AG10803 (cell line): ENCODE data around the gene MED16.

Experiments used
- DNase-seq: peaks from one replicate; pipeline ENCODE4 v3.0.0; 2010; ENCODE audit warnings: low read depth
- H3K4me3 ChIP-seq: 2 replicates; pipeline ENCODE4 v1.5.1; 2011; ENCODE audit warnings: mild to moderate bottlenecking, low read length, control low read depth
- TF ChIP-seq, protein P1 (sequence below): conservative IDR thresholded peaks from 2 replicates; pipeline ENCODE4 v1.5.1; 2011; ENCODE audit warnings: mild to moderate bottlenecking, low read length, control low read depth, inconsistent platforms

Gene MED16

DNA sequence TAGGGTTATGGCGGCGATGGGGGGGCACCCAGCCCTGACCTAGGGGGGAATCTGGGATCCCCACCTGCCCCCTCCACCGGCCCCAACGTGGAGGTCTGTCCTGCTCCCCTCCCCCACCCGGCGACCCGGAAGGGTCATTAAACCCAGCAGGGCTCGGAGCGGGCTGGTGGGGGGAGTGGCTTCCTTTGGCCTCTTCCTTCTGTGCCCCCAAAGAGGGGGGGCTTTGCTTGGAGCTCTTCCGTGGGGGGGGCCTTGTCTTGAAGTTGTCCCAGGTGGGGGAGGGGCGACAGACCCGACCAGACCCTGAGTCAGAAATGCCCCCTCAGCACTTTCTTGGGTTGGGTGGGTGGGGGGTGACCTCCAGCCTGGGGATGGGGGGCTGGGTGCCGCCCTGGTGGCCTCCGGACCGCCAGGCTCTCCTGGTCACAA lies 34.4 kb upstream of the MED16 start:
- H3K4me3 ChIP-seq = peak overlapping the region; percentile 79
- DNase-seq = no peak
- TF ChIP-seq, protein P1, sequence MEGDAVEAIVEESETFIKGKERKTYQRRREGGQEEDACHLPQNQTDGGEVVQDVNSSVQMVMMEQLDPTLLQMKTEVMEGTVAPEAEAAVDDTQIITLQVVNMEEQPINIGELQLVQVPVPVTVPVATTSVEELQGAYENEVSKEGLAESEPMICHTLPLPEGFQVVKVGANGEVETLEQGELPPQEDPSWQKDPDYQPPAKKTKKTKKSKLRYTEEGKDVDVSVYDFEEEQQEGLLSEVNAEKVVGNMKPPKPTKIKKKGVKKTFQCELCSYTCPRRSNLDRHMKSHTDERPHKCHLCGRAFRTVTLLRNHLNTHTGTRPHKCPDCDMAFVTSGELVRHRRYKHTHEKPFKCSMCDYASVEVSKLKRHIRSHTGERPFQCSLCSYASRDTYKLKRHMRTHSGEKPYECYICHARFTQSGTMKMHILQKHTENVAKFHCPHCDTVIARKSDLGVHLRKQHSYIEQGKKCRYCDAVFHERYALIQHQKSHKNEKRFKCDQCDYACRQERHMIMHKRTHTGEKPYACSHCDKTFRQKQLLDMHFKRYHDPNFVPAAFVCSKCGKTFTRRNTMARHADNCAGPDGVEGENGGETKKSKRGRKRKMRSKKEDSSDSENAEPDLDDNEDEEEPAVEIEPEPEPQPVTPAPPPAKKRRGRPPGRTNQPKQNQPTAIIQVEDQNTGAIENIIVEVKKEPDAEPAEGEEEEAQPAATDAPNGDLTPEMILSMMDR = no peak

DNA sequence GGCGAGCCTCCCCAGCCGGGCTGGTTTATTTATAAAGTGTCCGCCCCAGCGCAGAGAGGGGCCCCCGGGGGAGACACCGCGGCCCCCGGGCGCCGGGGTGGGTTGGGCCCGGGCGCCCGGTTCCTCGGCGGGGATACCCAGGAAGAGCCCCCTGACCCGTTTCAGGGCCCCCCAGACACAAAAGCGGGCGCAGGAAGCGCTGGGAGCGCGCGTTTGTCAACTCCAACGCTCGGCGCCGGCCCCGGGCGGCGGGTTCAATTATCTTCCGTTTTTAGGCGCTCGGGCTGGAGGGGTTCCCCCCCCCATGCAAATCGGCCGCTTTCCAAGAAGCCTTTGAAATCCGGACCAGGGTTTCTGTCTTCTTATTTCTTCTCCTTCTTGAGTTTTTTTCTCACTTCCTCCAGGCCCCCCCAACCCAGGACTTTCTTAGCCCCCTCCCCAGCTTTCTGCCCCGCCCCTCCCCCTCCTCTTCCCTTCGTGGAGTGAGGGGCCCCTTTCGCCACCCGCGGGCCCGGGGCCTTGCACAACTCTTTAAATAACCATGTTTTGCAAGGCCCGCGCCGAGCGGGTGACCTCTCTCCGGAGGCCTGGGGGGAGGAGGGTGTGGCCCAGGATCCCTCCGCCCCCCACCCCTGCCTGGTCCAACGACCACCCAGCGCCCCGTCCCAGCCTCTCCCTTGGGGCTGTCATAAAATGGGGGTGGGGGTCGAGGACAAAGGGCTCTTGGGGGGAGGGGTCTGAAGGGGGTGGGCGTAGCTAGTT lies 33.8 kb upstream of the MED16 start:
- TF ChIP-seq, protein P1 = no peak
- DNase-seq = peak; percentile 56

DNA sequence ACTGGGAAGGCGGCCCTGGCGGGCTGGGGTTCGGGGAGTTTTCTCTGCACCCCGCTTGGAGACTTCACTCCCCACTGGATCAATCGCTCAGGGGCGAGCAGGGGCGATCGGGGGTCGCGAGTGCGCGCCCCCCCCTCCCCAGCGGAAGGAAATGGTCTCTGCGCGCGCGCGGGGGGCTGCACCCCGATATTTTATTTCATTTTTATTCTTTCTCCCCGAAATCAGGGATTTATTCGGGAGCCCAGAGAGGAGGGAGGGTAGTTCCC lies 33.3 kb upstream of the MED16 start:
- H3K4me3 ChIP-seq = peak overlapping the region; percentile 79
- TF ChIP-seq, protein P1 = no peak
- DNase-seq = no peak

More for the DNA sequence above, 33.8 kb upstream of the MED16 start:
- peak overlapping the region; percentile 79 for H3K4me3 ChIP-seq

DNA sequence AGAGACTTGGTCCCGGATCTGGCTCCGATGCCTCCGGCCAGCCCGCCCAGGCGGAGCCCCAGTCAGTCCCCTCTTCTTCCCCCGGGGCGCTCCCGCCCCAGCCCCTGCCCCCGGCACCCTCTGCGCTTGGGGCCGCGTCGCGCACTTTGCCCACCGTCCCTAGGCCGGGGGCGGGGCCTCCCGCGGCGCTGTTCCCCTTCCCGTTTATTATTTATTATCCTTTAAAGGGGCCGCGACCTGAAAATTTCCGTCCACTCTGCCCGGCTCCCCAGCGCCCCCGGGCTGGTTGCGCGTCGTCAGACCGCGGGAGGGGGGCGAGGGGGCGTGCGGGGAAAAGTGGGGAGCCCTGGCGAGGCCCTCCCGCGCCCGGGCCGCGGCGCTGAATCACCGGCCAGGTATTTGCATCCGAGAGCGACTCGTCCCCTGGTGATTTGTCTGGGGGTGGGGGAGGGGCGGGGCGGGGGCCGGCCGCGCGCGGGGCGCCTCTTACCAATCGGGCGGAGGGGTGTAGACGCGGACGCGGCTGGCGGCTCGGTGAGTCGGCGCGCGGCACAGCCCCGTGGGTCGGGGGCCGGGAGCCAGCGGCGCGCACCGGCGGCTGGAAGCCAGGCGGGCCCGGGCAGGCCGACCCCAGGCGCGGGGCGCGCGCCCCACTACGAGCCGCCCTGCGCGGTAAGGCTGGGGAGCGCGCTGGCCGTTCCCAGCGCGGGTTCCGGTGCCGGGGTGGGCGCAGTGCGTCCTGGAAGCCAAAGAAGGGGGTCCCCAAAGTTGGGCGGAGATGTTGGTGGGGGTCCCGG lies 32.7 kb upstream of the MED16 start, which contains the start of gene ARID3A:
ARID3A (plus strand) TSS at position 510 of the 797 bp plus-strand sequence. CDS start 3,494 bp downstream, outside the sequence.
- TF ChIP-seq, protein P1 = no peak
- H3K4me3 ChIP-seq = peak within 1 kb of the TSS; percentile 79
- peak; percentile 73 for DNase-seq

DNA sequence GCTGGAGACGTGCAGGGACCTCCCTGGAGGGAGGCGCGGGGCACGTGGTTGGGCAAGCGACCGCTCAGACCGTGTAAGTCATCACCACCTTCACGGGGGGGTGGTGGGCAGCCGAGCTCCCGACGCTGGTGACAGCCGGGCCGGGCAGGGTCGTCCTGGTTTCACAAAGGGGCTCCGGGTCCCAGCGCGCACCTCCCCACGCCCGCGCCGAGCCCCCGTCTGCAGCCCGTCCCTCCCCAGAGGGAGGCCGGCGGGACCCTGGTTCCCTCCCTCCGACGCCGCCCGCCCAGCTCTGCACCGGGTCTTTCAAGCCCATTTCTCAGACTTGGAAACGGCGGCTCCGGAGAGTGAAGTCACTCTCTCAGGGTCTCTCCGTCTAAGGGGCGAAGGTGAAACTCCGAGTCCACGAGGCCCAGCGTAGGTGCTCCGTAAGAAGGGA lies 32.1 kb upstream of the MED16 start:
- DNase-seq = peak; percentile 29
- peak overlapping the region; percentile 79 for H3K4me3 ChIP-seq
- TF ChIP-seq, protein P1 = no peak

DNA sequence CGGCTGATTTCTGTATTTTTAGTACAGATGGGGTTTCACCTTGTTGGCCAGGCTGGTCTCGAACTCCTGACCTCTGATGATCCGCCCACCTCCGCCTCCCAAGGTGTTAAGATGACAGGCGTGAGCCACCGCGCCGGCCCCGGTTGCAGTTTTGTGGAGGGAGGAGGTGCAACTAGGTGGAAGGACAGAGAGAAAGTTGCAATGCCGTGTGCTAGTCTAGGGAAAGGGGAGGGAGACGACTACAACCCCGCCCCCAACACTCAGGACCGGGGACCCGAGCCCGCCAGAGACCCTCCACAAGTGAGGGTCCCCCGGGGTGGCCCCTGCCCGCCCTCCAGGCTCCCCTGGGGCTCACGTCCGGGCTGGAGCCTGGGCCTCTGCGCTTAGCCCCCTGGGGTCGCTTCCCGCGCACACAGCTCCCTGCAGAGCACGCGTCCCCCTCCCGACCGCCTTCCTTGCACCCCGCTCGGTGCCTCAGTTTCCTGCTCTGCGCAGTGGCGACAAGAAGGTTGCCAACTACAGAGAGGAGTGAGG lies 31.6 kb upstream of the MED16 start:
- no peak for DNase-seq
- H3K4me3 ChIP-seq = peak overlapping the region; percentile 79
- TF ChIP-seq, protein P1 = no peak
